SJCRH30 (cell line): ENCODE results near the gene LRRTM3. TPM values are rescaled to one million over a fixed set of nuclear protein-coding genes. Genes with fewer than 3 reads are reported as not detected.
A peak's percentile ranks its signal among the peaks of the same experiment; 100 is the strongest.

Experiments
- DNase-seq, 2 experiments: peaks; one replicate each; pipeline ENCODE4 v3.0.0-alpha.2; 2015 to 2020
- H3K27ac ChIP-seq: fragments of 250-450 bp; sonication (Bioruptor Pico); 2 replicates; pipeline ENCODE4 v1.5.1; 2020; ENCODE audit warnings: mild to moderate bottlenecking, moderate library complexity
- H3K27me3 ChIP-seq: fragments of 250-450 bp; sonication (Bioruptor Pico); 2 replicates; pipeline ENCODE4 v1.5.1; 2020; ENCODE audit warnings: mild to moderate bottlenecking, moderate library complexity
- H3K36me3 ChIP-seq: fragments of 250-450 bp; sonication (Bioruptor Pico); 2 replicates; pipeline ENCODE4 v1.5.1; 2020; ENCODE audit warnings: mild to moderate bottlenecking, moderate library complexity
- H3K4me1 ChIP-seq: fragments of 250-450 bp; sonication (Bioruptor Pico); 2 replicates; pipeline ENCODE4 v1.5.1; 2020; ENCODE audit warnings: mild to moderate bottlenecking, moderate library complexity
- H3K4me3 ChIP-seq: fragments of 250-450 bp; sonication (Bioruptor Pico); 2 replicates; pipeline ENCODE4 v1.5.1; 2020; ENCODE audit warnings: mild to moderate bottlenecking, moderate library complexity
- H3K9me3 ChIP-seq: fragments of 250-450 bp; sonication (Bioruptor Pico); replicated peaks from 2 replicates; pipeline ENCODE4 v1.5.1; 2020; ENCODE audit warnings: mild to moderate bottlenecking, moderate library complexity
- total RNA-seq: library from RNA; depleted of rRNA; stranded (reverse); fragments of >200 nt; shearing (Covaris generic); gene quantifications from 2 replicates; pipeline ENCODE4 v1.2.3, GENCODE V29; 2014

The LRRTM3 gene
- total RNA-seq, 1 experiment from 2014 or later, result 0.10 TPM

GRCh38 chr10:67100951-67101350 lies 175.1 kb downstream of the LRRTM3 start:
- Histone ChIP-seq H3K4me3 (no peak overlapping the region), H3K9me3 (no peaks in the 10 kb centered on the region), H3K27me3 (no peaks in the 10 kb centered on the region), H3K36me3 (no peaks in the 10 kb centered on the region), H3K27ac (no peak overlapping the region), H3K4me1 (no peaks in the 10 kb centered on the region)
- no peak for DNase-seq

- Histone ChIP-seq H3K36me3 (no peaks in the 10 kb centered on the region; the same call in 1 of the 2 replicates), H3K27me3 (no peaks in the 10 kb centered on the region), H3K9me3 (no peaks in the 10 kb centered on the region), H3K4me3 (no peak overlapping the region), H3K27ac (no peak overlapping the region), H3K4me1 (no peaks in the 10 kb centered on the region)
- no peak for DNase-seq
These were observed 181.8 kb downstream of the LRRTM3 start for GRCh38 chr10:67107670-67108069.

- H3K4me1 ChIP-seq, result no peaks in the 10 kb centered on the region
- H3K27ac ChIP-seq, result no peak overlapping the region
- H3K4me3 ChIP-seq, result no peak overlapping the region
- no peaks in the 10 kb centered on the region for H3K9me3 ChIP-seq
- no peak for DNase-seq
- no peaks in the 10 kb centered on the region; the same call in 1 of the 2 replicates for H3K36me3 ChIP-seq
- no peaks in the 10 kb centered on the region for H3K27me3 ChIP-seq
These were observed 184.4 kb downstream of the LRRTM3 start for GRCh38 chr10:67110286-67110685.

- DNase-seq, result no peak
- Histone ChIP-seq H3K4me3 (no peak overlapping the region), H3K27me3 (no peaks in the 10 kb centered on the region), H3K4me1 (peaks cover 13% of the 10 kb centered on the region), H3K9me3 (no peaks in the 10 kb centered on the region), H3K27ac (no peak overlapping the region), H3K36me3 (no peaks in the 10 kb centered on the region; the same call in 1 of the 2 replicates)
These were observed 186.9 kb downstream of the LRRTM3 start for GRCh38 chr10:67112765-67113164.

GRCh38 chr10:67114945-67115344 lies 189.1 kb downstream of the LRRTM3 start:
- Histone ChIP-seq H3K4me1 (peaks cover 33% of the 10 kb centered on the region), H3K9me3 (no peaks in the 10 kb centered on the region), H3K4me3 (no peak overlapping the region), H3K36me3 (no peaks in the 10 kb centered on the region), H3K27me3 (no peaks in the 10 kb centered on the region), H3K27ac (no peak overlapping the region)
- no peak for DNase-seq

- Histone ChIP-seq H3K27me3 (no peaks in the 10 kb centered on the region), H3K9me3 (no peaks in the 10 kb centered on the region), H3K27ac (no peak overlapping the region), H3K36me3 (no peaks in the 10 kb centered on the region), H3K4me1 (peaks cover 43% of the 10 kb centered on the region), H3K4me3 (no peak overlapping the region)
- peak; percentile 13 to 32 for DNase-seq
These were observed 190.1 kb downstream of the LRRTM3 start for GRCh38 chr10:67115972-67116371.

GRCh38 chr10:67119651-67120050 lies 193.8 kb downstream of the LRRTM3 start:
- Histone ChIP-seq H3K4me3 (no peak overlapping the region), H3K9me3 (no peaks in the 10 kb centered on the region), H3K27me3 (no peaks in the 10 kb centered on the region), H3K4me1 (peaks cover 44% of the 10 kb centered on the region), H3K27ac (peak overlapping the region; percentile 78), H3K36me3 (no peaks in the 10 kb centered on the region)
- peak in 1 of 2 experiments; percentile 37 for DNase-seq

- no peak for DNase-seq
- Histone ChIP-seq H3K4me3 (no peak overlapping the region), H3K27ac (no peak overlapping the region), H3K27me3 (no peaks in the 10 kb centered on the region), H3K4me1 (no peaks in the 10 kb centered on the region), H3K36me3 (no peaks in the 10 kb centered on the region), H3K9me3 (no peaks in the 10 kb centered on the region)
These were observed 201.6 kb downstream of the LRRTM3 start for GRCh38 chr10:67127441-67127840.

GRCh38 chr10:67140641-67141040 lies 214.8 kb downstream of the LRRTM3 start:
- Histone ChIP-seq H3K36me3 (no peaks in the 10 kb centered on the region), H3K4me3 (no peak overlapping the region), H3K27ac (no peak overlapping the region), H3K27me3 (no peaks in the 10 kb centered on the region), H3K9me3 (no peaks in the 10 kb centered on the region), H3K4me1 (no peaks in the 10 kb centered on the region)
- DNase-seq, result no peak

- Histone ChIP-seq H3K9me3 (no peaks in the 10 kb centered on the region), H3K27ac (no peak overlapping the region), H3K36me3 (no peaks in the 10 kb centered on the region), H3K4me1 (no peaks in the 10 kb centered on the region), H3K27me3 (no peaks in the 10 kb centered on the region), H3K4me3 (no peak overlapping the region)
- no peak for DNase-seq
These were observed 215.5 kb downstream of the LRRTM3 start for GRCh38 chr10:67141300-67141699.

- Histone ChIP-seq H3K36me3 (no peaks in the 10 kb centered on the region), H3K4me3 (no peak overlapping the region), H3K9me3 (no peaks in the 10 kb centered on the region), H3K27me3 (no peaks in the 10 kb centered on the region), H3K4me1 (no peaks in the 10 kb centered on the region), H3K27ac (no peak overlapping the region)
- DNase-seq, result no peak
These were observed 218.7 kb downstream of the LRRTM3 start for GRCh38 chr10:67144530-67144929.
